ENCODE data around the gene ANGPTL8. TPM values are rescaled to one million over a fixed set of nuclear protein-coding genes. Genes with fewer than 3 reads are reported as not detected.
A peak's percentile ranks its signal among the peaks of the same experiment; 100 is the strongest.

The ANGPTL8 gene, protein sequence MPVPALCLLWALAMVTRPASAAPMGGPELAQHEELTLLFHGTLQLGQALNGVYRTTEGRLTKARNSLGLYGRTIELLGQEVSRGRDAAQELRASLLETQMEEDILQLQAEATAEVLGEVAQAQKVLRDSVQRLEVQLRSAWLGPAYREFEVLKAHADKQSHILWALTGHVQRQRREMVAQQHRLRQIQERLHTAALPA
- 1 to 10 TPM in 1 of 4 donors, not detected in 3; 2.0 TPM for total RNA-seq

DNA sequence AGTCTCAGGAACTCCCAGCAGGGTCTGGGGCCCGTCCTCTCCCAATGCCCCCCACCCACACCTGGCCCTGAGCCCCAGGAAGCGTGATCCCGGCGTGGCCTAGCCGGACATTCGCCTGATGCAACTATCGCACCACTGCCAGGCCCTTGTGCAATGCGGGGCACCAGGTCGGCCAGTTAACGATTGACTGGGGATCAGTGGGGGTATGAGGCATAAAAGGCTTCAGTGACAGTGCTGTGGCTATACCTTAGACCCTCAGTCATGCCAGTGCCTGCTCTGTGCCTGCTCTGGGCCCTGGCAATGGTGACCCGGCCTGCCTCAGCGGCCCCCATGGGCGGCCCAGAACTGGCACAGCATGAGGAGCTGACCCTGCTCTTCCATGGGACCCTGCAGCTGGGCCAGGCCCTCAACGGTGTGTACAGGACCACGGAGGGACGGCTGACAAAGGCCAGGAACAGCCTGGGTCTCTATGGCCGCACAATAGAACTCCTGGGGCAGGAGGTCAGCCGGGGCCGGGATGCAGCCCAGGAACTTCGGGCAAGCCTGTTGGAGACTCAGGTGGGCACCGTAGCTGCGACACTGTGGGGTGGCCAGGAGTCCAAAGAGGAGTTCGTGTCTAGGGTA lies at the start of gene ANGPTL8:
ANGPTL8 (plus strand) TSS at position 243 of the 624 bp plus-strand sequence; CDS start at position 262, 19 bp downstream.
- H3K36me3 ChIP-seq, result peaks cover 0 to 86% of the 10 kb centered on the region in 2 donors
- no peak for ATAC-seq
- peaks cover 0 to 11% (median 0%) of the 10 kb centered on the region in 3 donors for H3K4me1 ChIP-seq
- H3K9me3 ChIP-seq, result peaks cover 0 to 10% (median 0%) of the 10 kb centered on the region in 3 donors
- H3K27ac ChIP-seq, result no peak within 1 kb of the TSS
- H3K4me3 ChIP-seq, result no peak within 1 kb of the TSS
- TF ChIP-seq, protein P1, sequence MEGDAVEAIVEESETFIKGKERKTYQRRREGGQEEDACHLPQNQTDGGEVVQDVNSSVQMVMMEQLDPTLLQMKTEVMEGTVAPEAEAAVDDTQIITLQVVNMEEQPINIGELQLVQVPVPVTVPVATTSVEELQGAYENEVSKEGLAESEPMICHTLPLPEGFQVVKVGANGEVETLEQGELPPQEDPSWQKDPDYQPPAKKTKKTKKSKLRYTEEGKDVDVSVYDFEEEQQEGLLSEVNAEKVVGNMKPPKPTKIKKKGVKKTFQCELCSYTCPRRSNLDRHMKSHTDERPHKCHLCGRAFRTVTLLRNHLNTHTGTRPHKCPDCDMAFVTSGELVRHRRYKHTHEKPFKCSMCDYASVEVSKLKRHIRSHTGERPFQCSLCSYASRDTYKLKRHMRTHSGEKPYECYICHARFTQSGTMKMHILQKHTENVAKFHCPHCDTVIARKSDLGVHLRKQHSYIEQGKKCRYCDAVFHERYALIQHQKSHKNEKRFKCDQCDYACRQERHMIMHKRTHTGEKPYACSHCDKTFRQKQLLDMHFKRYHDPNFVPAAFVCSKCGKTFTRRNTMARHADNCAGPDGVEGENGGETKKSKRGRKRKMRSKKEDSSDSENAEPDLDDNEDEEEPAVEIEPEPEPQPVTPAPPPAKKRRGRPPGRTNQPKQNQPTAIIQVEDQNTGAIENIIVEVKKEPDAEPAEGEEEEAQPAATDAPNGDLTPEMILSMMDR (IDR thresholded peaks at IDR 0.05), result no peak
- TF ChIP-seq EP300 (IDR thresholded peaks at IDR 0.05) (no peak), POLR2AphosphoS5 (IDR thresholded peaks at IDR 0.05) (no peak), POLR2A (IDR thresholded peaks at IDR 0.05) (no peak)
- WGBS, 2 donors (ENCODE audit: low coverage in 1 of 2), result 88 to 100% methylated on average over 1 of the region's 23 CpGs
- H3K27me3 ChIP-seq, result no peaks in the 10 kb centered on the region

DNA sequence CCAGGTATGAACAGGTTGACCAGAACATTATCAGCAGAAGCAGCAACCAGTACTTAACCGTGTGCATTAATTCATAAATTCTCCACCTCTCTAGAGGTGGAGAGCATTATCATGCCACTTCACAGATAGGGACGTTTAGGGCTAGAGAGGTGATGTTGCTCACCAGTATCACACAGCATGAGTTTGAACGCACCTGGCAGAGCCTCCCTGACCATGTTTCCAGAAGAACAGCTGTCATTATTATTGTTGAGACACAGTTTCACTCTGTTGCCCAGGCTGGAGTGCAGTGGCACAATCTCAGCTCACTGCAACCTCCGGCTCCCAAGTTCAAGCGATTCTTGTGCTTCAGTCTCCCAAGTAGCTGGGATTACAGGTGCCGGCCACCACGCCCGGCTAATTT lies 48.9 kb upstream of the ANGPTL8 start:
- no peaks in the 10 kb centered on the region for H3K27me3 ChIP-seq
- peak overlapping the region; percentile 19 to 99 (median 96) for H3K27ac ChIP-seq
- peaks cover 2 to 100% (median 57%) of the 10 kb centered on the region in 3 donors for H3K4me1 ChIP-seq
- TF ChIP-seq, protein P1 (IDR thresholded peaks at IDR 0.05), result no peak
- TF ChIP-seq EP300 (IDR thresholded peaks at IDR 0.05) (no peak), POLR2A (IDR thresholded peaks at IDR 0.05) (no peak), POLR2AphosphoS5 (IDR thresholded peaks at IDR 0.05) (no peak)
- 45 to 71% methylated on average over 4 to 6 of the region's 8 CpGs for WGBS, 2 donors (ENCODE audit: low coverage in 1 of 2)
- no peak for ATAC-seq
- no peaks in the 10 kb centered on the region for H3K9me3 ChIP-seq
- H3K36me3 ChIP-seq, result peaks cover 0 to 87% of the 10 kb centered on the region in 2 donors
- H3K4me3 ChIP-seq, result peak overlapping the region in 1 of 2 donors; percentile 86

DNA sequence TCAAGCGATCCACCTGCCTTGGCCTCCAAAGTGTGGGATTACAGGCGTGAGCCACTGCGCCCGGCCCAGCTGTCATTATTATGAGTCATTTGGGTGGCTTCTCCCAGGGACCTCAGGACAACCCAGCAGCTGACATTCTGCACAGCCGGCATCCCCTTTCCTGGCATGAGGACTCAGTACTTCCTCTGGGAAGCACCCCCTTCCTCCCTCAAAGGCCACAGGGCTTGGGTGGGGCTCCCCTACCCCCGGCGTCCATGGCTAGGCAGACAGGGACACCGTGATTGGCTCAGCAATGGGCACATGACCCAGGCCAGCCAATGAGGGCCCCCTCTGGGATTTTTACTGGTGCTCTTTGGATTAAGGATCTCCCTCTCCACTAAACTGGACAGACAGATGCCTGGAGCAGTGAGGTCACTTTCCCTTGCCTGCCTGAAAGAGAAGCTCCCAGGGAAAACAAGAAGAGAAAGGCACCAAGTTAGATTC lies 48.1 kb upstream of the ANGPTL8 start:
- peak in 1 of 2 donors; percentile 31 for TF ChIP-seq POLR2A (IDR thresholded peaks at IDR 0.05)
- TF ChIP-seq EP300 (IDR thresholded peaks at IDR 0.05), result no peak
- TF ChIP-seq, protein P1 (IDR thresholded peaks at IDR 0.05), result no peak
- TF ChIP-seq POLR2AphosphoS5 (IDR thresholded peaks at IDR 0.05), result peak; percentile 91
- peak; percentile 78 for ATAC-seq
- Histone ChIP-seq H3K4me3 (peak overlapping the region in 1 of 2 donors; percentile 86), H3K9me3 (no peaks in the 10 kb centered on the region), H3K27ac (peak overlapping the region; percentile 19 to 99 (median 96)), H3K27me3 (no peaks in the 10 kb centered on the region), H3K4me1 (peaks cover 2 to 100% (median 53%) of the 10 kb centered on the region in 3 donors), H3K36me3 (peaks cover 0 to 79% of the 10 kb centered on the region in 2 donors)
- WGBS, 2 donors (ENCODE audit: low coverage in 1 of 2), result 0% methylated on average over 2 of the region's 8 CpGs; no CpG with 5 or more reads in 1 of the 2 donors

DNA sequence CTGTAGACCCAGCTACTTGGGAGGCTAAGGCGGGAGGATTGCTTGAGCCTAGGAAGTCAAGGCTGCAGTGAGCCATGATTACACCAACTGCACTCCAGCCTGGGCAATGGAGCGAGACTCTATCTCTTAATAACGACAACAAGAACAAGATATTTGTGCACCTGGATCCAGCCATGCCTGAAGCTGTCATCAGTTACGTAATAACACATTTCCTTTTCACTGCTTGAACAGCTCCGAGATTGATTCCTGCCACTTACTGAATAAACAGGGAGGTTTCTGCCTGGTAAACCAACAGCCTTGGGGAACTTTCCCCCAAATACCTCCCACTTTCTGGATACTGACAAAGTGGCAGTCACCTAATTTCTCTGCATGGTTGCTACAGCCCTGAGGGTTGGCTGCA lies 47.5 kb upstream of the ANGPTL8 start:
- peak overlapping the region in 1 of 2 donors; percentile 86 for H3K4me3 ChIP-seq
- no peaks in the 10 kb centered on the region for H3K9me3 ChIP-seq
- ATAC-seq, result no peak
- WGBS, 2 donors (ENCODE audit: low coverage in 1 of 2), result 64 to 71% methylated on average over 2 to 5 of the region's 5 CpGs
- peak overlapping the region; percentile 19 to 99 (median 96) for H3K27ac ChIP-seq
- H3K27me3 ChIP-seq, result no peaks in the 10 kb centered on the region
- H3K4me1 ChIP-seq, result peaks cover 2 to 97% (median 52%) of the 10 kb centered on the region in 3 donors
- TF ChIP-seq EP300 (IDR thresholded peaks at IDR 0.05) (no peak), POLR2A (IDR thresholded peaks at IDR 0.05) (no peak), POLR2AphosphoS5 (IDR thresholded peaks at IDR 0.05) (no peak)
- TF ChIP-seq, protein P1 (IDR thresholded peaks at IDR 0.05), result no peak
- peaks cover 0 to 73% of the 10 kb centered on the region in 2 donors for H3K36me3 ChIP-seq

All from gastroesophageal sphincter (tissue), 4 donors.